ENCODE measurements around the gene RASD2.

The RASD2 gene

DNA sequence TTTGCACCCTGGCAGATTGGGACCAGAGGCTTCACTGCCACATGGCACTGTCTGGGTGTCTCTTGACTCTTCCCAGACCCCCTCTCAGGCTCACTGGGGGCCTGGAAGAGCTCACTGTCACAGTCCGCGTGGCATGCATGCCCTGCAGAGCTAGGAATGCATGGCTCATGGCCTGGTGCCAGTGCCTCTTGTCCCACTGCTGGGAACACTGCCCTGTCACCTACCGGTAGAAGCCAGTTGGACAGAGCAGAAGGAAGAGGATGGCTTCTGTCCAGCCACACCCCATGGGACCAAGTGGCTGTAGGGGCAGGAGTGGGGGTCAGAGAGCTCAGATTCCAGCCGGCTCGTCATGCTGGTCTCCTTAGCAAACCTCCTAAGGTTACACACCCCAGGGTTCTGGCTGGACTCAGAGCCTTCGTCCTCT is 46.8 kb downstream of the RASD2 start:
- no peak for ATAC-seq

DNA sequence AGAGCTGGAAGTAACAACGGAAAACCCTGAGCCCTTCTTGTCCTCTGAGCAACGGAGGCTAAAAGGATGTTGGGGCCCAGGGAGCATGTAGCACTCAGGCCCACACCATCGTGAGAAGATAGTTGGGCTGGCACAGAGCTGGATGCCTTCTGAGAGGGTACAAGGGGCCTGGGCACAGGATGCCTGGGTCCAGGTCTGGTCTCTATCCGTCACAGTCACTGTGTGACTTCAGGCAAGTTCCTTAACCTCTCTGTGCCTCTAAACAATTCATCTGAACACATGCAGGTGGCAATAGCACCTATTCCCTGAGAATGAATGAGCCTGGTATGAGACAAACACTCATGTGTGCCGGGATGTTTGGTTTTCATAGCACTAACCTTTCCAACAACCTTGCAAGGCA is 47.3 kb downstream of the RASD2 start:
- no peak for ATAC-seq

DNA sequence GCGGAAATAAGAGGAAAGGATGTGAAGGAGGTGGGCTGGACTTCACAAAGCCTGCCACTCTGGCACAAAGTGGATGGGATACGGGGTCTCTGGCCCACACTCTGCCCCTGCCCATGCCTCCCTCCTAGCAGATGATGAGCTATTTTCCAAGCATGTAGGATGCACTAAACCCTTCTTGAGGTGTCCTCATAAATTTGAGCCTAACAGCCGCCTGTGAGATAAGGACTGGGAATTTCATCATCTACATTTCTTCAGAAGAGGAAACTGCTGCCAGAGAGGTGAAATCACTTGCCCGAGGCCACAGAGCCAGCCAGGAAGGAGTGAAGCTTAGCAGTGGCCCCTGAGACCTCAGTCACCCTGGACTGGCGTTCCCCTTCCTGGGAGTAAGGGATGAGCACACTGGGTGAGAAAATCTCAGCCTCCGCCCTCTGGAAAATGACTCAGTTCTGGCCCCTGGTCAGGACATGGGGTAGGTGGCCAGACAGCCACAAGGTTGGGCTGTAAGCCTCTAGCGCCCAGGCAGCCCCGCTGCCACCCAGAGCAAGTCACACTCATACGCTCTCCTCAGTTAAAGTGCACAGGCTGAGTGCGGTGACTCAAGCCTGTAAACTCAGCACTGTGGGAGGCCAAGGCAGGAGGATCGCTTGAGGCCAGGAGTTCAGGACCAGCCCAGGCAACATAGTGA is 48.6 kb downstream of the RASD2 start:
- no peak for ATAC-seq

DNA sequence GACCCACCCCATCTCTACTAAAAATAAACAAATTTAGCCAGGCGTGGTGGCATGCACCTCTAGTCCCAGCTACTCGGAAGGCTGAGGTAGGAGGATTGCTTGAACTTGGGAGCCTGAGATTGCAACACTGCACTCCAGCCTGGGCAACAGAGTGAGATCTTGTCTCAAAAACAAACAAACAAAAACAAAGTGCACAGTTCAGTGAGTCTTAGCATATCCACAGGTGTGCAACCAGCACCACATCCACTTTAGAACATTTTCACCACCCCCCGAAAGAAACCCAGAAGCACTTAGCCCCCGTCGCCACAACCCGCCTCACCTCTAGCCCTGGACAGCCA is 49.1 kb downstream of the RASD2 start:
- no peak for ATAC-seq

DNA sequence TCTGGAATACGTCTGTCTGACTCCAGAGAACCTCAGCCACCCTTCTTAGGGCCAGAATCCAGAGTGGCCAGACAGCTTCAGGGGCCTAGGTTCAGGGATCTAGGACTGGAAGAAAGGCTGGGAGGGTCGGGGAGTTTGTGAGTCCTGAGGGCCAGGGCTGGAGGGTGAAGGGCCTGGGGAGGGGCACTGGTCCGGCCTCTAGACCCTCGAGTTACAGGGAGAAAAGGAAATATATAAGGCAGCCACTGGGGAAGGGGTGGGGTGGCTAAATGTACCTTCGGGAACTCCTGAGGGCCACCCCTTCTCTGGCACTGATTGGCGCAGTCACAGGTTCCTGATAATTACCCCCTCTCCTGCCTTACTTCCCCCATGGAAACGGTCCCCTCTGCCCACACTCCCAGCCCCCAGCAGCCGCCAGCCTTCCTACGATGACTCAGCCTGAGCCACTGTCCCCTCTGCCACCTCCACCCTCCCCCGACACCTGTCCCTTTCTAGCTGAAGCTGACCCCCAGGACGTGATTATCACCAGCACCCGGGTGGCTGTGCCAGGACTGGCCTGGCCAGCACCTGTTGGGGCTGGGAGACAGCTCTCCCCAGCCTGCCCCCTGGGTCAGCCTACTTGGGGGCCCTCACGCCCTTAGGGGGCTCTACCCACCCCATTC is 50.1 kb downstream of the RASD2 start:
- ATAC-seq: no peak

DNA sequence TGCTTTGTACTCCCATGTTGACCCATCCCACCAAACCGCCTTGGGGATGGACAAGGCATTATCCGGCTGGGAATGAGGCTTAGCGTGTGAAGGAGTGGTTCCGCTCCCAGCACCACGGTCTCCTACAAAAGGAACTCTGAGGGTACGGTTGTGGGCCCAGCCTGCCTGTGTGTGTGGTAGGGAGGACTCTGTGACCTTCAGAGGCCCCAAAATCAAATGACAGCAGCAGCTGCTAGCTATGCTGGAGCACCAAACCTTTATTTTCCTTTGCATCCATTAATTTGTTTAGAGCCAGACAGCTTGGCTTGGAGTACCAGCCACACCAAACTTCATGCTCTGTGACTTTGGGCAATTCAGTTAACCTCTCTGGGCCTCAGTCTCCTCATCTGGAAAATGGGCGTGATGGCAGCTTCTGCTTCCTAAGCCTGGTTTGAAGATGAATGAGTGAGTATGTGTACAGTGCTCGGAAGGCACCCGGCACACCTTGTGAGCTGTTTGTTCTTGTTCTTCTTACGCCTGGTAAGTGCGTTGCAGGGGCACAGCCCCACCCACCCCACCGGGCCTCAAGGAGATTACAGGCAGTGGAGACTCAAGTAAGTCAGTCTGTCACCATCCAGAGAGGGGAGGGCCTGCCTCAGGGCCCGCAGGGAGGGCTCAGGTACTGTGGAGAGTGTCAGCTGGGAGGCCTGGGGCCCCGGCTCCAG is 51.2 kb downstream of the RASD2 start:
- ATAC-seq: no peak

DNA sequence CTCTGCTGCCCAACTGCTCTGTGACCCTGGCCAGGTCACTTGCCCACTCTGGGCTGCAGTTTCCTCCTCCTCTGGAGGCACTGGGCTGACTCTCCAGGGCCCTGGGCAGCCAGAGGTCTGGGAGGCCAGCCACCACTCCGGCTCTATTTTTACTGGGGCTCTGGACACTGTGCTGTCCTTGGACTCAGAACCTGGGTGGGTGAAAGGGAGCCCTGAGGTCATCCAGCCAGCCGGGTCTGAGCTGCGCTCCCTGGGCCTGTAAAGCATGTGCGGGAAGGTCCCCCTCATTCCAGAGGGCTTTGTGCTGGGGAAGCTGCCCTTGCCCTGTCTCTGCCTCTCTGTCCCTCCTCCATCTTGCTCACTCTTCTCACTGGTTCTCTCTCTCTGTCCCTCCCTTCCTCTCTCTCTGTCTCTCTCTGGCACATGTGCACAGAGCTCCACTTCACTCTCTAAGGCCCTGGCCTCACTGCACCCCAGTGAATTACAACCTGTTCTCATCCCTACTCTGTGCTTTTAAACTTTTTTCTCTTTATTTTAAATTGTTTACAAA is 51.9 kb downstream of the RASD2 start:
- no peak for ATAC-seq

DNA sequence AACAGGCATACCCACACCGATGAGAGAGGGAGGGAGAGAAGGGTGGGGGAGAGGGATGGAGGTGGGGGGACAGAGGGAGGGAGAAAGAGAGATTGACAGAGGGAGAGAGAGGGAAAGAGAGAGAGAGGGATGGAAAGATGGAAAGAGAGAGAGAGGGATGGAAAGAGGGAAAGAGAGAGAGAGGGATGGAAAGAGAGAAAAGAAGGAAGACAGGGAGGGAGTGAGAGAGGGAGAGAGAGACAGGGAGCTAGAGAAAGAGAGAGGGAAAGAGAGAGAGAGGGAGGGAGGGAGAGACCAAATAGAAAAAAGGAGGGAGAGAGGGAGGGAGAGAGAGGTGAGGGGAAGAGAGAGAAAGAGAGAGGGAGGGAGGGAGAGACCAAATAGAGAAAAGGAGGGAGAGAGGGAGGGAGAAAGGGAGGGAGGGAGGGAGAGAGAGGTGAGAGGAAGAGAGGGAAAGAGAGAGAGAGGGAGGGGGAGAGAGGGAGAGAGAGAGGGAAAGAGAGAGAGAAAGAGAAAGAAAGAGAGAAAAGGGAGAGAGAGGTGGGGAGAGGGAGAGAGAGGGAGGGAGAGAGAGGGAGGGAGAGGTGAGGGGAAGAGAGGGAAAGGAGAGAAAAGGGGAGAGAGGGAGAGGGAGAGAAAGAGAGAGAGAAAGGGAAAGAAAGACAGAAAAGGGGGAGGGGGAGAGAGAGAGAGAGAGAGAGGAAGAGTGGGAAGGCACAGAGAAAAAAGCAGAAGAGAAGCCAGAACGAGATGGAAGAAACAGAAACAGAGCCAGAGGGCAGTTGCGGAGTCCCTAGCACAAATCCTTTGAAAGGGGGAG is 52.6 kb downstream of the RASD2 start:
- no peak for ATAC-seq

DNA sequence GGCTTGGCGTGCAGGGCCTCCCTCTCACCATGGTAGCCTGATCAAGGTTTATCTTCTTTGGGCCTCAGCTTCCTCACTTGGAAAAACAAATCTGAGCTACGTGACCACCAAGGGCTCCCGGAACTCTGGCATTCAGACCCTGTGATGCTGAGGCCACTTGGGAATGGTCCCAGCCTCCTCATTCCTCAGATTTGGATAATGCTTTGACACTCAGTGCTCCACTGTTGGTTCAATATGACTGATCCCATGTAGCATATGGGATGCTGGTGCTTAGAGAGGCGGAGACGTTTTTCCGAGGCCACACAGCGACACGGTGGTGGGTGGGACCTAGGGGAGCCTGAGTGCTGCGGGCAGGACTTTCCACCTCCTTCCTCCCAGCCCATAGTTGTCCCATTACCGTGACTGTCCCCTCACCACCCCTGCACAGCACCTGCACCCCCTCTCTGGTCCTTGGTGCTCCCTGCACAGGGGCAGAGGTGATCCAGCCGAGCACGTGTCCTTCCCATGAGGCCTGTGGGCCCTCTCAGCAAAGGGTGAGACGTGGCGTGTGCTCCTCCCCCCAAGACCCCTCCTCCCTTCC is 53.4 kb downstream of the RASD2 start:
- no peak for ATAC-seq

DNA sequence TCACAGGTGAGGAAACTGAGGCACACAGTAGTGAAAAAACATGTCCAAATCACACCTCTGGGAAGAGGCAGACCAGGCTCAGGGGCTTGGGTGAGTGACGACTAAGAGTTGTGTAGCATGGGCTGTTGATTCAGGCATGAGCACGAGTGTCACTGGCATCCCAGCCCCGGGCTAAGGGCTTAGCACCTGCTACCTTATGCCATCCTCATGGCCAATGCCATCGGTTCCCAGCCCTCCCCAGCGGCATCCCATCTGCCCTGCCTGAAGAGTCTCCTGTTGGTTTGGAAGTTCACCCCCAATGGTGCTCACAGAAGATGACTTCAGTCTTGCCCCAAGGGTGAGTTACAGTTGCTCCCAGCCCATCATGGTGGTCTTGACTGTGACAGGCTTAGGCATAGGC is 54.1 kb downstream of the RASD2 start:
- no peak for ATAC-seq

DNA sequence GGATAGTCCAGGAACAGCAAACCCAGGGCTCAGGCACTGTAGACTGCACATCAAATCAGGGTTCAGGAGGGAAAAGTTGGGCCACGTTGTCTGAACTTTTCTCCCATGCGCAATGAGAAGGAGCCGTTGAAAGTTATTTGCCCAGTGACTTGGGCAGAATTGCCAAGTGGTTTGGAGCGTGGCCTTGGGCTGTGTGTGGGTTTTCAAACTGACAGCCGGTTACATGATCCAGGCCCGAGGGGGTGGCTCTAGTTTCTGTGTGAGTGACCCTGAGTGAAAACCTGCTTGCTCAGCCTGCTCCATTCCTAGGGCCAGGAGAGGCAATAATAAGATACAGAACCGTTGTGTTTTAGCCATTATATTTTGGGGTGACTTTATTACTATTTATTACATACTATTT is 56.2 kb downstream of the RASD2 start:
- ATAC-seq: no peak

DNA sequence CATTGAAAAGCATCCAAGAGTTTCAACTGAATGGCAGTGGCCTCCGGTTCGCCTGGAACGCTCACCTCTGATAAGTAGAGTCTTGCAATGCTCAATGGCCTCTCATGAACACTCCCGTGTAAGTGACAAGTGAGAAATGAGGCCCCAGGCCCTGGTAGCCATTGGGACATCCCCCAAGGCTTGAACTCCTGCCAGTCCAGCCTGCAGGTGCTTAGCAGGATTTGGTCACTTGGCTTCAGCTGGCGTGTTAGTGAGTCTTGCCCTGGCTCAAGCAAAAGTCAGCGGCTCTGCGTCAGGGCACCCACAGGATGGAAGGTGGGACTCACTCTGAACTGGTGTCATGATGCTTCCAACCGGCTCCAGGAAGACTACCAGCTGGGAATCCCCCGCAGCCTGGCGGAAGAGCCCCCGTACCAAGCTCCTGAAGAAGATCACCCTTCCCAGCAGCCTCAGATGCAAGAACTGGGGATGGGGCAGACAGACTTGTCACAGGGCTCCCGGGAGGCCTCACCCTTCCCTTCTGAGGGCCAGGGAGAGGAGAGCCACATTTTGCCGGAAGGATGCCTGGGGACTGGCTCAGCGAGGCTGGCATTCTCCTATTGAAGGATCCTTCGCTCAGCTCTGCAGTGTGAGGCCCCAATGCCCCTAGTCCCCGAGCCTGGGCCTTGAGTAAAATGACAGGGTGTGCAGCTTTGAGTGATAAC is 57.2 kb downstream of the RASD2 start:
- ATAC-seq: no peak

DNA sequence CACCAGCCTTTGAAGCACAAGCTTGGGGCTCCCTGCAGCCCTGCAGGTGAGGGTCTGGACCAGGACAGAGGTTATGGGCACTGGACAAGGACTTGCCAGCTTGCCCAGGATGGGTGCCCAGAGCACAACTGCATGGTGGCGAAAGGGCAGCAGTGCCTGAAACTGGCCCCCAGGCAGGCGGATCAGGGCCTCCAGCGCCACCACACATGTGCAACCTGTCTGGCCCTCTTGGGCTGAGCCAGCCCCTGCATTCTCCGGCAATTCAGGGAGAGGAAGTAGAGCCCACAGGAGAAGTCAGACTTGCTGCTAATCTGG is 57.7 kb downstream of the RASD2 start:
- no peak for ATAC-seq

DNA sequence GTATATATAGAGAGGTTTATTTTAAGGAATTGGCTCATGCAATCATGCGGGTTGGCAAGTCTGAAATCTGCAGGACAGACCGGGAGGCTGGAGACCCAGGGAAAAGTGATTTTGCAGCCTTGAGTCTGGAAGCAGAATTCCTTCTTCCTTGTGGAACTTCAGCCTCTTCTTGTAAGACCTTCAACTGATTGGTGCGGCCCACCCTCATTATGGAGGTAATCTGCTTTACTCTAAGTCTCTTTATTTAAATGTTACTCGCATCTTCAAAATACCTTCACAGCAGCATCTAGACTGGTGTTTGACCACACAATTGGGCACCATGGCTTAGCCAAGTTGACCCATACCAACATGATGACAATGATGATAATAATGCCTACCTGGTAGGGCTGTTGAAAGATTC is 58.7 kb downstream of the RASD2 start:
- ATAC-seq: no peak

DNA sequence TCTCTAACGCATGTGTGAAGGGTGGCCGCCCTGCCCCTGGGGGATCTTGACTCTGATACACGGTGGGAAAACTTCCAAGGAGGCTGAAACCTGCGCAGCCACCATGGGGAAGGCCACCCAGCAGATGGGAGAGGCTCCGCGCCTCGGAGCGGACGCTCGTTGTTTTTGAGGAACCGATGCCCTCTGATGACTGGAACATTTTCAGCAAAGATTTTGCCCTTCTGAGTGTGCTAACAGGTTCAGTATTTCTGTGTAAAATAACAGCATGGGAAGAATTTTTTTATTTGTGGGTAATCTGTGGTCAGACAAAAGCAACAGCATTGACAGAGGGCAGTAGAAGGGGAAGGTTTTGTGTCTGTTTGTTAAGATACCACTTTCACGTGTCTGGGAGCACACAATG is 59.8 kb downstream of the RASD2 start:
- ATAC-seq: no peak

DNA sequence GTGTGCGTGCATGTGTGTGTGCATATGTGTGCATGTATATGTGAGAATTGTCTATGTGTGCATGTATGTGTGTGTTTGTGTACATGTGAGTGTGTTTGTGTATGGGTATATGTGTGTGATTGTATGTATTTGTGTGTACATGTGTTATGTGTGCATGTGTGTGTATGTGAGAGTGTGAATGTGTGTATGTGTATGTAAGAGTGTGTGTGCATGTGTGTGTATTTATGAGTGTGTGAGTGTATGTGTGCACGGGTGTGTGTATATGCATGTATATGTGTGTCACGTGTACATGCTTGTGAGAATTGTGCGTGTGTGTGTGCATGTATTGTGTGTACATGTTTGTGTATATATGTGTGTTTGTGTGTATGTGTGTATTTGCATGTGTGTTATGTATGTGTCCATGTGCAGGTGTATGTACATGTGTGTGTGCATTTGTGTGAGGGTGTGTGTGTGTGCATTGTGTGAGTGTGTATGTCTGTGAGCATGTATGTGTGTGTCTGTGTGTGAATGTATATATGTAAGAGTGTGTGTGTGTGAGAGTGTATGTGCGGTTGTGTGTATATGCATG is 60.5 kb downstream of the RASD2 start:
- no peak for ATAC-seq

DNA sequence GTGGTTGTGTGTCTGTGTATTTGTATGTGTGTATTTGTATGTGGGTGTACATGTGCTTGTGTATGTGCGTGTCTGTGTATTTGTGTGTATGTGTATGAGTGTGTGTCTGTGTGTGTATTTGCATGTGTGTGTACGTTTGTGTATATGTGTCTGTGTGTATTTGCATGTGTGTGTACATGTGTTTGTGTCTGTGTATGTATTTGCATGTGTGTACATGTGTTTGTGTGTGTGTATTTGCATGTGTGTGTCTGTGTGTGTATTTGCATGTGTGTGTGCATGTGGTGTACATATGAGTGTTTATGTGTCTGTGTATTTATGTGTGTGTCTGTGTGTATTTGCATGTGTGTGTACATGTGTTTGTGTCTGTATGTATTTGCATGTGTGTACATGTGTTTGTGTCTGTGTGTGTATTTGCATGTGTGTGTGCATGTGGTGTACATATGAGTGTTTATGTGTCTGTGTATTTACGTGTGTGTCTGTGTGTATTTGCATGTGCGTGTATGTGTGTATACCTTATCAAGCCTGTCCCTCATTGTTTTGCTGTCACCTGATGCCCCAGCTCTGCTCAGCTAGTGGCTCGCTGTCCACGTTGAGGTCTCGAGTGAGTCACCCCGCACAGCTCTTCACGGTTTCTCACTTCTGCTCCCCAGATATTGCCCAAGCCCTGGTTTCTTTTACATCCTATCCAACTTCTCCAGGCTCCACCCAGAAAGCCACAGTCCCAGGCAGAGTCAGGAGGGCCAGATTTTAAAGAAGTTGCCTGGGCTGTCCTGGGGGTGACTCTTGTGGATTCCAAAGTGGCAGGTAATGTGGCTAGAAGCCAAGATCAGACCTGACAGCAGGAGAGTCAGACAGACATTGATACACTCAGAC is 61.3 kb downstream of the RASD2 start:
- ATAC-seq: no peak

Data from activated CD4-positive, CD25-positive, alpha-beta regulatory T cell treated with anti-CD3 and anti-CD28 coated beads, Interleukin-2, amount 50 U/mL, for 24 hours (primary cell).